AG10803 (cell line): ENCODE data around the gene LTB.
"Not testable (repeated sequence)": the region's sequence is repeated elsewhere in the genome, so short reads cannot be mapped to it uniquely, and the experiment has no call there.

ENCODE experiments used
- DNase-seq: peaks from one replicate; pipeline ENCODE4 v3.0.0; 2010; ENCODE audit warnings: low read depth
- H3K4me3 ChIP-seq: 2 replicates; pipeline ENCODE4 v1.5.1; 2011; ENCODE audit warnings: mild to moderate bottlenecking, low read length, control low read depth
- TF ChIP-seq, protein P1 (sequence below): conservative IDR thresholded peaks from 2 replicates; pipeline ENCODE4 v1.5.1; 2011; ENCODE audit warnings: mild to moderate bottlenecking, low read length, control low read depth, inconsistent platforms

LTB gene

GRCh38 chr6:31597006-31597405 lies 14.8 kb upstream of the LTB start:
- TF ChIP-seq, protein P1, sequence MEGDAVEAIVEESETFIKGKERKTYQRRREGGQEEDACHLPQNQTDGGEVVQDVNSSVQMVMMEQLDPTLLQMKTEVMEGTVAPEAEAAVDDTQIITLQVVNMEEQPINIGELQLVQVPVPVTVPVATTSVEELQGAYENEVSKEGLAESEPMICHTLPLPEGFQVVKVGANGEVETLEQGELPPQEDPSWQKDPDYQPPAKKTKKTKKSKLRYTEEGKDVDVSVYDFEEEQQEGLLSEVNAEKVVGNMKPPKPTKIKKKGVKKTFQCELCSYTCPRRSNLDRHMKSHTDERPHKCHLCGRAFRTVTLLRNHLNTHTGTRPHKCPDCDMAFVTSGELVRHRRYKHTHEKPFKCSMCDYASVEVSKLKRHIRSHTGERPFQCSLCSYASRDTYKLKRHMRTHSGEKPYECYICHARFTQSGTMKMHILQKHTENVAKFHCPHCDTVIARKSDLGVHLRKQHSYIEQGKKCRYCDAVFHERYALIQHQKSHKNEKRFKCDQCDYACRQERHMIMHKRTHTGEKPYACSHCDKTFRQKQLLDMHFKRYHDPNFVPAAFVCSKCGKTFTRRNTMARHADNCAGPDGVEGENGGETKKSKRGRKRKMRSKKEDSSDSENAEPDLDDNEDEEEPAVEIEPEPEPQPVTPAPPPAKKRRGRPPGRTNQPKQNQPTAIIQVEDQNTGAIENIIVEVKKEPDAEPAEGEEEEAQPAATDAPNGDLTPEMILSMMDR, result peak; percentile 48

GRCh38 chr6:31592396-31592771 lies 10.2 kb upstream of the LTB start:
- TF ChIP-seq, protein P1, result no peak
- no peak overlapping the region for H3K4me3 ChIP-seq
- DNase-seq, result no peak

More at GRCh38 chr6:31597006-31597405, 14.8 kb upstream of the LTB start:
- peak; percentile 24 for DNase-seq
- H3K4me3 ChIP-seq, result no peak overlapping the region

GRCh38 chr6:31590691-31591090 lies 8.5 kb upstream of the LTB start:
- not testable (repeated sequence) for H3K4me3 ChIP-seq, DNase-seq

DNA sequence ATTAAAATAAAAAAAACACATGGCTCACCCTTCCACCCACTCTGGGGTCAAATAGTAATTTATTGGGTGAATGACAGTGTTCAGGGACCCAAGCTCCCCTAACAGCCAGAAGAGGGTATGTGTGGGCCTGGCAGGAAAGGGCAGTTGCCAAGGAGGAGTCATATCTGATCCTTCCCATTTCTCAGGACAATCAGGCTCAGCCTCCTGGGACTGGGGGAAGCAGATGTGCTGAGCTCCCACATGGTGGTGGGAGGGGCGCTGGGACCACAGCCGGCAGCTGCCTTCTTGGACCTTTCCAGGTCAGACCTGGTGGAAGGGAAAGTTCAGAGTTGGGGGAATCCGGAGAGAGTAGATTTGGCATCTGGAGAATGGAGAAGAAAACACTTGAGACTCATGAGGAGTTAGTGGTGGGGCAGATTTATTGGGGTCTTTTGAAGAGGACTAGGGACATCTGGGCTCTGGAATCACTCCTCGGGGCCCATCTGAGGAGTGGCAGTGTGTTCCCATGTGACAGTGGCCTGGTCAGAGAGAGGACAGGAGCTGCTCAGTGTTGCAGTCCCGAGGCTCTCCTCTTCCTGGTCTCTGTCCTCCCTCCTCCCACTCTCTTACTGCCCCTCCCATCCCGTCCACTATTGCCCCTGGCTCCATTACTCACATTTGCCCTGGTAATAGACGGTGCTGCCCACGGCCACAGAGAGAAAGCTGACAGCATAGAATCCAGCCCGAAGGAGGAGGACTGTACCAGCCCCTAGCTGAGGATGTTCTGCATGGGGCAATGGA lies 6.8 kb upstream of the LTB start:
- TF ChIP-seq, protein P1, result no peak
- H3K4me3 ChIP-seq, result no peak overlapping the region
- peak; percentile 13 for DNase-seq

- TF ChIP-seq, protein P1, result no peak
- DNase-seq, result no peak
- H3K4me3 ChIP-seq, result no peak overlapping the region
Observed at GRCh38 chr6:31587791-31588777, 5.9 kb upstream of the LTB start.

- TF ChIP-seq, protein P1, result no peak
- H3K4me3 ChIP-seq, result no peak overlapping the region
- no peak for DNase-seq
Observed at GRCh38 chr6:31586599-31587281, 4.5 kb upstream of the LTB start.

- H3K4me3 ChIP-seq, result no peak within 1 kb of the TSS
- TF ChIP-seq, protein P1, result no peak
- DNase-seq, result peak; percentile 21
Observed at GRCh38 chr6:31586008-31586407, 3.8 kb upstream of the LTB start, which contains the start of gene LST1. Gene LST1 (plus strand): TSS chr6:31586277. CDS start chr6:31587300, 1,023 bp downstream.
